ENCODE results near the gene ZBTB32. TPM values are rescaled to one million over a fixed set of nuclear protein-coding genes. Genes with fewer than 3 reads are reported as not detected.
A peak's percentile ranks its signal among the peaks of the same experiment; 100 is the strongest.

ZBTB32 gene
- total and polyA plus RNA-seq, 8 donors, result 0.13 to 0.14 TPM; not detected in 6

DNA sequence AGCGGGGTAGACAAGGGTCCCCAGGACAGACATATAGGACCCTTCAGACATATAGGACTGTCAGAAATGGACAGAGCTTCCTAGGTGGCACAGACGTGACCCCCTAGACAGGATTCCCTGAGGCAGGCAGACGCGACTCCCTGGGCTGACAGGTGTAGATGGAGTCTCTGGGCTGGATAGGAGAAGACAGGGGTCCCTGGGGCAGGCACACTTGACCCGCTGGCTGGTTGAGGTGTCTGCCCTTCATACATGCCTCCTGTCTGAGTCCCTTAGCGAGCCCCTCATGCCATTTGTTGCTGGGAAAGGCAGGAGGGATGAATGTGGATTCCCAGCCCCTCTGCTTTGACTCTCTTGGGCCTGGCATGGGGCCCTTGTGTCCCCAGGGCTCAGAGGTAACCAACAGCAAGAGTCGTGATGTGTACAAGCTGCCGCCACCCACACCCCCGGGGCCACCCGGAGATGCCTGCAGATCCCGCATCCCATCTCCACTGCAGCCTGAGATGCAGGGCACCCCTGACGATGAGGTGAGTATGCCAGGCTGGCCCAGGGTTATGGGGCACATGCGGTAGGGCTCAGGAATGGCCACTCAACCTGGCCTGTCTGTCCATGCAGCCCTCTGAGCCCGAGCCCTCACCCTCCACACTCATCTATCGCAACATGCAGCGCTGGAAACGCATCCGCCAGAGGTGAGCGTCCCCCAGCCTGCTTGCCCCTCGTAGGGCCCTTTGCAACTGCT is 49.4 kb downstream of the ZBTB32 start:
- intact Hi-C loops (cut with DNase I), result no loop called here
- H3K36me3 ChIP-seq, result peaks cover 0 to 4% (median 0%) of the 10 kb centered on the region in 3 donors
- DNase-seq, result no peak

DNA sequence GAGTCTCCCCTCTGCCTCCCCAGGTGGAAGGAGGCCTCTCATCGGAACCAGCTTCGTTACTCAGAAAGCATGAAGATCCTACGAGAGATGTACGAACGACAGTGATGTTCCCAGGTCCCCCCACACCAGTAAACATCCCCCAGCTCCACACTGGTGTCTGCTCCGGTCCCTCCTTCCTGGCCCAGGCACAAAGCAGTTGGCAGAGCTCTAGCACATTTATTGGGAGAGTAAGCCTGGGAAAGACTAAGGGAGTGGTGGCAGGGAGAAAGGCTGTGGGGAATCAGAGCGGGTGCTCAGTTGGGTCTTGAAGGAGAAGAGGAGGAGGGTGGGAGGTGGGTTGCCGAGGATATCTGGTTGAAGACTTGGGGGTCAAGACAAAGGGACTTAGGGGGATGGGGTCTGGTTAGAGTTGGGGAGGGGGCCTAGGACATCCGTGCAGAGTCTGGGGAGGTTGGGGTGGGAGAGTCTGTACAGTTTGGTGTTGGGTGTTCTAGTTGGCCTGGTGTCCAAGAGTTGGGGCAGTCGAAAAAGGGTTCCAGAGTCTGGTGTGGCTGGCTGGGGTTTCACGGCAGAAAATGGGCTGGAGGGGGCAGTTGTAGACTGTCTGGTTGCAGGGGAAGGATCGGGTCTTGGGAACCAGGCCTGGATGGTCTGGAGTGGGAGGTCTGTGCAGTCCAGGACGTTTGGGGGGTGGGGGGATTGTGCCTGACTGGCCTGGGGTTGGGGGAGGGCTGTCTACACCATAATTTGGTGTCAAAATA is 50.2 kb downstream of the ZBTB32 start:
- WGBS, 2 donors, result 83 to 90% methylated on average over 13 of the region's 13 CpGs
- no peak for ATAC-seq
- intact Hi-C loops (cut with DNase I), result no loop called here
- no peaks in the 10 kb centered on the region for H3K27me3 ChIP-seq
- TF ChIP-seq, protein P1, sequence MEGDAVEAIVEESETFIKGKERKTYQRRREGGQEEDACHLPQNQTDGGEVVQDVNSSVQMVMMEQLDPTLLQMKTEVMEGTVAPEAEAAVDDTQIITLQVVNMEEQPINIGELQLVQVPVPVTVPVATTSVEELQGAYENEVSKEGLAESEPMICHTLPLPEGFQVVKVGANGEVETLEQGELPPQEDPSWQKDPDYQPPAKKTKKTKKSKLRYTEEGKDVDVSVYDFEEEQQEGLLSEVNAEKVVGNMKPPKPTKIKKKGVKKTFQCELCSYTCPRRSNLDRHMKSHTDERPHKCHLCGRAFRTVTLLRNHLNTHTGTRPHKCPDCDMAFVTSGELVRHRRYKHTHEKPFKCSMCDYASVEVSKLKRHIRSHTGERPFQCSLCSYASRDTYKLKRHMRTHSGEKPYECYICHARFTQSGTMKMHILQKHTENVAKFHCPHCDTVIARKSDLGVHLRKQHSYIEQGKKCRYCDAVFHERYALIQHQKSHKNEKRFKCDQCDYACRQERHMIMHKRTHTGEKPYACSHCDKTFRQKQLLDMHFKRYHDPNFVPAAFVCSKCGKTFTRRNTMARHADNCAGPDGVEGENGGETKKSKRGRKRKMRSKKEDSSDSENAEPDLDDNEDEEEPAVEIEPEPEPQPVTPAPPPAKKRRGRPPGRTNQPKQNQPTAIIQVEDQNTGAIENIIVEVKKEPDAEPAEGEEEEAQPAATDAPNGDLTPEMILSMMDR (IDR thresholded peaks at IDR 0.05), result no peak
- no peak overlapping the region for H3K27ac ChIP-seq
- H3K4me1 ChIP-seq, result peaks cover 0 to 18% (median 8%) of the 10 kb centered on the region in 3 donors
- no peaks in the 10 kb centered on the region for H3K9me3 ChIP-seq
- H3K36me3 ChIP-seq, result peaks cover 0 to 4% (median 0%) of the 10 kb centered on the region in 3 donors
- FAIRE-seq, result no peak
- DNase-seq, result peak in 1 of 6 donors; percentile 20
- H3K4me3 ChIP-seq, result no peak overlapping the region

More for the DNA sequence above, 49.4 kb downstream of the ZBTB32 start:
- ATAC-seq (no peak), FAIRE-seq (no peak)
- peaks cover 0 to 20% (median 8%) of the 10 kb centered on the region in 3 donors for H3K4me1 ChIP-seq
- no peaks in the 10 kb centered on the region for H3K27me3 ChIP-seq
- no peaks in the 10 kb centered on the region for H3K9me3 ChIP-seq
- H3K4me3 ChIP-seq, result no peak overlapping the region
- 86 to 95% methylated on average over 20 of the region's 20 CpGs for WGBS, 2 donors
- H3K27ac ChIP-seq, result no peak overlapping the region
- TF ChIP-seq, protein P1 (IDR thresholded peaks at IDR 0.05), result no peak

DNA sequence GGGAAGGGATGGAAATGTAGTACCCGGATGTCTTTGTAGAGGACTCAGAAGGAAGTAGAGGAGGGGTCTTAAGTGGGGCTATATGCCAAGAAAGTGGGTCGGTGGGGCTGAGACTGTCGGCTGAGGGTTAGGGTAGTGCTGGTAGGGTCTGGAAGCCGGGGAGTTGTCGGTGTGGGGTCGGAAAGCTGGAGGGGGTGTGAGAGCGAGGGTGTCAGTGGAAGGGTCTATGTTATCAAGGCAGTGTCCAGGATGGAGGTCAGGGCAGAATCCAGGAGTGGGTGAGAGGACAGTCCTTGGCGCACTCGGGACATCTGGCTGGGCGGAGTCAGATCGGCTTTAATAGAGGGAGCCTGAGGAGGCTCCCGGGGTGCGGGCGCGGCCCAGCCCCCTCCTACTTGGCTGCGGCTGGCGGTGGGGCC is 50.8 kb downstream of the ZBTB32 start:
- TF ChIP-seq, protein P1 (IDR thresholded peaks at IDR 0.05), result no peak
- Histone ChIP-seq H3K4me1 (peaks cover 0 to 17% (median 8%) of the 10 kb centered on the region in 3 donors), H3K27me3 (no peaks in the 10 kb centered on the region), H3K4me3 (peak overlapping the region in 1 of 4 donors; percentile 70), H3K9me3 (no peaks in the 10 kb centered on the region), H3K36me3 (peaks cover 0 to 4% (median 0%) of the 10 kb centered on the region in 3 donors), H3K27ac (no peak overlapping the region)
- intact Hi-C loops (cut with DNase I), result no loop called here
- WGBS, 2 donors, result 82 to 88% methylated on average over 17 of the region's 17 CpGs
- FAIRE-seq (no peak), ATAC-seq (no peak), DNase-seq (peak in 1 of 6 donors; percentile 35)

DNA sequence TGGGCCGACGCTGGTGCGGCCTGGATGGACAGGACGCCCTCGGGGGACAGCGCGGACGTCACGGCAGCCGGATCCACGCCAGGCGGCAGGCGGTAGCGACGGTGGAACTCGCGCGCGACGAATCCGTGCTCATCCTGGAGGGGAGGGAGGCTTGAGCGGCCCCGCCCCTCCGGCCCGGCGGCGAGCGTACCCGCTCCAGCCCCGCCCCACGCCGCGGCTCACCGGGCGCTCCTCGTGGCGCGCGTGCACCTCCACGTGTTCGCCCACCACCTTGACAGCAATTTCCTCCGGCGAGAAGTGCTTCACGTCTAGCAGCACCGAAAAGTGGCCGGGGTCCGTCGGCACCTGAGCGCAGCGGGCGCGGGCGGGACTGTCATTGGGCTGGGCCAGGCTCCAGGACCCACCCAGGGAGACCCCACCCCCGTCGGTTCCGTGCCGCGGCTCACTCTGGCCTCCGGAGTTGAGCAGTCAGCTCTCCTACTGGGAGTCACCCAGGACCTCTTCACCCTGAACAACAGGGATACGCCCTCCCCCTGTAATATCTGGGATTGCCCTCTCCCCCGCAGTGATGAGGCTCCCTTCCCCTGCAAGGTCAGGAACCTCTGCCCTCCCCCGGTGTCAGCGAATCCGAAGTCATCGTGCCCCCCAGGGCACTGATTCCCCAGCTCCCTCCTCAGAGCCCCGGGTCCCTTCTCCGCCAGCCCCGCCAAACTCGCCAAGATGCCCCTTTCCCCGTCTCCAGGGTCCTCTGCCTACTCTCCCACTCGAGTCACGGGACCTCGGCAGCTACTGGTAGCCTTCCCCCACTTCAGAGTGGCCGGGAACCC is 51.4 kb downstream of the ZBTB32 start:
- FAIRE-seq, result no peak
- no peaks in the 10 kb centered on the region for H3K27me3 ChIP-seq
- TF ChIP-seq, protein P1 (IDR thresholded peaks at IDR 0.05), result no peak
- H3K36me3 ChIP-seq, result peaks cover 0 to 4% (median 0%) of the 10 kb centered on the region in 3 donors
- H3K27ac ChIP-seq, result peak overlapping the region in 3 of 4 donors; percentile 25 to 87 (median 85)
- DNase-seq, result peak in 3 of 6 donors; percentile 51 to 83 (median 64)
- no peak for ATAC-seq
- no peaks in the 10 kb centered on the region for H3K9me3 ChIP-seq
- 74 to 76% methylated on average over 53 to 74 of the region's 74 CpGs for WGBS, 2 donors
- H3K4me1 ChIP-seq, result peaks cover 0 to 17% (median 8%) of the 10 kb centered on the region in 3 donors
- intact Hi-C loops (cut with DNase I), result no loop called here
- H3K4me3 ChIP-seq, result peak overlapping the region in 2 of 4 donors; percentile 70 to 91
